Pancreas (tissue), 10 donors: ENCODE measurements around the gene IGFBP2. TPM values are rescaled to one million over a fixed set of nuclear protein-coding genes. Genes with fewer than 3 reads are reported as not detected.

Source experiments
- ATAC-seq, 4 donors: fragments of 200-7000 bp; cut with Tn5 transposase; one replicate each; pipeline versions ENCODE4 v1.8.0 to v1.9.1; 2020; ENCODE audit warnings: mild to moderate bottlenecking in 4 of 4, moderate library complexity in 4 of 4
- DNase-seq, 6 donors: peaks; one replicate each; pipeline ENCODE4 v3.0.0-alpha.2; 2020
- FAIRE-seq: peaks from 2 replicates; lab custom pipeline; 2012; peaks lifted over from hg19 to GRCh38; lab: Jason Lieb, UNC
- H3K27ac ChIP-seq, 4 donors: fragments of 200-600 bp; sonication (generic); 1 replicate in 3 of 4; 2 replicates in 1 of 4; pipeline versions ENCODE4 v1.5.0 to v1.8.0; 2020
- H3K27me3 ChIP-seq, 4 donors: fragments of 200-600 bp; one replicate each; pipeline ENCODE4 v1.8.0; 2021
- H3K36me3 ChIP-seq, 3 donors: fragments of 200-600 bp; sonication (generic) in 1 of 3; one replicate each; pipeline versions ENCODE4 v1.5.0 to v1.8.0; 2020 to 2021
- H3K4me1 ChIP-seq, 3 donors: fragments of 200-600 bp; one replicate each; pipeline ENCODE4 v1.8.0; 2021
- H3K4me3 ChIP-seq, 4 donors: fragments of 200-600 bp; sonication (generic) in 2 of 4; one replicate each; pipeline versions ENCODE4 v1.5.0 to v1.8.0; 2020 to 2021
- H3K9me3 ChIP-seq, 4 donors: fragments of 200-600 bp; one replicate each; pipeline ENCODE4 v1.8.0; 2021
- WGBS, 2 donors: extraction: QIAGEN DNeasy Blood & Tissue Kit; methylation state at CpG; one replicate each; pipeline ENCODE4 v1.1.7; 2013; 5-methylcytosine and 5-hydroxymethylcytosine counted together
- intact Hi-C, 3 donors: fragments of 100-400 bp; cut with DNase I; formaldehyde crosslinking; loops; one replicate each; pipeline versions ENCODE4 v1.11.1 to v1.14.2; 2022
- polyA plus RNA-seq, 2 donors: library from polyadenylated mRNA; stranded (reverse); fragments of 200-250 nt; gene quantifications; one replicate each; pipeline ENCODE4 v1.2.3, GENCODE V29; 2013
- total RNA-seq, 6 donors: library from RNA; stranded (reverse); fragmentation: NEBNext Ultra II Directional in 4 of 6; extraction: Animal tissue kit (Norgen Biotek cat#: 25700) in 4 of 6; gene quantifications; one replicate each; pipeline versions ENCODE4 v1.2.1 to v1.2.4, GENCODE V29; 2021 to 2023
- TF ChIP-seq, protein P1 (sequence below), 4 donors: fragments of 200-600 bp; sonication (generic) in 3 of 4; IDR thresholded peaks; one replicate each; pipeline versions ENCODE4 v1.5.0 to v1.8.0; 2021; ENCODE audit warnings: antibody characterized with exemption in 4 of 4
- donor health status: healthy with polysubstance abuse.
- donor health status: DM: no; HTN: no; CAD: no; lungs with moderate emphysema.
- donor health status: DM: no; HTN: no; CAD: no.
- donor health status: control.
- donor health status: control.
- donor health status: Bipolar disorder and iron deficiency.
- donor health status: DM: yes; HTN: yes; CAD: no.
- donor health status: DM: no; HTN: no; CAD: no.
- donor health status: DM: no; HTN: no; CAD: no.
- donor health status: DM: yes; HTN: yes; CAD: no.

IGFBP2 gene
- total and polyA plus RNA-seq, 8 donors, result 43.1 to 211 (median 123) TPM

DNA sequence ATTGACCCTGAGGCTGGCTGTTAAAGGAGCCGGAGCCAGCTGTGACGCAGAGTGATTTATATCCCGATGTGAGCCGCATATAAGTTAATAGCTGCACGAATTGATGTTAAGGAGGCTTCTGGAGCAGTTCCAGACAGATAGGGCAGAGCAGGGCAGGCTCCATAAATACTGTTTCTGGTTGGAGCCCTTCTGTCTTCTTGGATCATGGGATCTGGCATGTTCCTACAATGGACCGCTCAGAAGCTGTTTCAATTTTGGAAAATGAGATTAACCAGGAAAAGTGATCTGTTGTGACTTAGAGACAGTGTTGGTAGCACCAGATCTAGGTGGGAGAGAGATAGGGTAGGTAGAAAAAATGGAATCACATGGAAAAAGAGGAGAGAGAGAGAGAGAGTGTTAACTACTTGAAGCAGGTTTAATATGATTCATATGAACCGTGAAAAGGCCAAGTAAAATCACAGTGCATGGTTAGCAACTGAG lies 66.9 kb downstream of the IGFBP2 start:
- TF ChIP-seq, protein P1, sequence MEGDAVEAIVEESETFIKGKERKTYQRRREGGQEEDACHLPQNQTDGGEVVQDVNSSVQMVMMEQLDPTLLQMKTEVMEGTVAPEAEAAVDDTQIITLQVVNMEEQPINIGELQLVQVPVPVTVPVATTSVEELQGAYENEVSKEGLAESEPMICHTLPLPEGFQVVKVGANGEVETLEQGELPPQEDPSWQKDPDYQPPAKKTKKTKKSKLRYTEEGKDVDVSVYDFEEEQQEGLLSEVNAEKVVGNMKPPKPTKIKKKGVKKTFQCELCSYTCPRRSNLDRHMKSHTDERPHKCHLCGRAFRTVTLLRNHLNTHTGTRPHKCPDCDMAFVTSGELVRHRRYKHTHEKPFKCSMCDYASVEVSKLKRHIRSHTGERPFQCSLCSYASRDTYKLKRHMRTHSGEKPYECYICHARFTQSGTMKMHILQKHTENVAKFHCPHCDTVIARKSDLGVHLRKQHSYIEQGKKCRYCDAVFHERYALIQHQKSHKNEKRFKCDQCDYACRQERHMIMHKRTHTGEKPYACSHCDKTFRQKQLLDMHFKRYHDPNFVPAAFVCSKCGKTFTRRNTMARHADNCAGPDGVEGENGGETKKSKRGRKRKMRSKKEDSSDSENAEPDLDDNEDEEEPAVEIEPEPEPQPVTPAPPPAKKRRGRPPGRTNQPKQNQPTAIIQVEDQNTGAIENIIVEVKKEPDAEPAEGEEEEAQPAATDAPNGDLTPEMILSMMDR (IDR thresholded peaks at IDR 0.05), result no peak
- H3K4me3 ChIP-seq, result no peak overlapping the region
- intact Hi-C loops, result no loop called here
- H3K4me1 ChIP-seq, result peaks cover 2% of the 10 kb centered on the region in 3 donors
- H3K27me3 ChIP-seq, result peaks cover 0 to 2% (median under 1%) of the 10 kb centered on the region in 4 donors
- no peaks in the 10 kb centered on the region for H3K9me3 ChIP-seq
- no peaks in the 10 kb centered on the region for H3K36me3 ChIP-seq
- no peak for FAIRE-seq
- WGBS, 2 donors, result 32 to 37% methylated on average over 7 of the region's 7 CpGs
- H3K27ac ChIP-seq, result no peak overlapping the region
- no peak for ATAC-seq
- DNase-seq, result no peak

DNA sequence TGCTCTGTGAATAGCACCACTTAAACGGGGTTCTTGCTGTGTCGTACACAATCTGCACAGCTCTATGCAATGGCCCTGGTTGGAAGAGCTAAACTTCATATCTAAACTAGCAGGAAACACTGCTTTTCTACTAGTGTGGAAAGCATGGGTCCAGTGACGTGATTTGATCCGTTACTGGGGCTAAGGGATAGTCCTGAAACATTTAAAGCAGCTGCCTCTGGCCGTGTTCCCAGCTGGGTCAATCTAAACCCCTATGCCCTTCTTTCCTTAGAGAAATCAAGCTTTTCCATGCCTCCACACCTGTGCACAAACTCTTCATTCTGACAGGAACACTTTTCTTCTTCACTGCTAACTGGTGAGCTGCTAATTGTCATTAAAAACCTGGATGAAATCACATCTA lies 67.6 kb downstream of the IGFBP2 start:
- Histone ChIP-seq H3K27ac (no peak overlapping the region), H3K36me3 (no peaks in the 10 kb centered on the region), H3K4me1 (no peaks in the 10 kb centered on the region), H3K27me3 (no peaks in the 10 kb centered on the region), H3K9me3 (no peaks in the 10 kb centered on the region), H3K4me3 (no peak overlapping the region)
- ATAC-seq, result no peak
- TF ChIP-seq, protein P1 (IDR thresholded peaks at IDR 0.05), result no peak
- 47 to 49% methylated on average over 5 of the region's 5 CpGs for WGBS, 2 donors
- intact Hi-C loops, result no loop called here
- FAIRE-seq, result no peak
- no peak for DNase-seq

- Histone ChIP-seq H3K4me3 (no peak overlapping the region), H3K36me3 (no peaks in the 10 kb centered on the region), H3K27me3 (no peaks in the 10 kb centered on the region), H3K27ac (no peak overlapping the region), H3K9me3 (no peaks in the 10 kb centered on the region), H3K4me1 (no peaks in the 10 kb centered on the region)
- no peak for FAIRE-seq
- TF ChIP-seq, protein P1 (IDR thresholded peaks at IDR 0.05), result no peak
- DNase-seq, result no peak
- intact Hi-C loops, result no loop called here
- 77 to 81% methylated on average over 7 of the region's 7 CpGs for WGBS, 2 donors
- no peak for ATAC-seq
Measured at GRCh38 chr2:216701544-216701943, 68.3 kb downstream of the IGFBP2 start.

GRCh38 chr2:216702756-216703155 lies 69.5 kb downstream of the IGFBP2 start:
- 79 to 80% methylated on average over 1 of the region's 1 CpG for WGBS, 2 donors
- ATAC-seq, result no peak
- TF ChIP-seq, protein P1 (IDR thresholded peaks at IDR 0.05), result no peak
- no peaks in the 10 kb centered on the region for H3K4me1 ChIP-seq
- no peak overlapping the region for H3K27ac ChIP-seq
- DNase-seq, result no peak
- FAIRE-seq, result no peak
- no peaks in the 10 kb centered on the region for H3K27me3 ChIP-seq
- H3K4me3 ChIP-seq, result no peak overlapping the region
- no peaks in the 10 kb centered on the region for H3K36me3 ChIP-seq
- intact Hi-C loops, result no loop called here
- no peaks in the 10 kb centered on the region for H3K9me3 ChIP-seq

GRCh38 chr2:216710551-216711301 lies 77.5 kb downstream of the IGFBP2 start:
- FAIRE-seq (no peak), ATAC-seq (peak in 3 of 4 donors; percentile 33 to 56 (median 48)), DNase-seq (no peak)
- no peak overlapping the region for H3K27ac ChIP-seq
- intact Hi-C loops, result no loop called here
- WGBS, 2 donors, result 78 to 79% methylated on average over 11 of the region's 11 CpGs
- H3K9me3 ChIP-seq, result no peaks in the 10 kb centered on the region
- no peaks in the 10 kb centered on the region for H3K4me1 ChIP-seq
- TF ChIP-seq, protein P1 (IDR thresholded peaks at IDR 0.05), result no peak
- no peak overlapping the region for H3K4me3 ChIP-seq
- H3K27me3 ChIP-seq, result no peaks in the 10 kb centered on the region
- H3K36me3 ChIP-seq, result no peaks in the 10 kb centered on the region
